A549 treated with AZD9567 at 1 μM for 4 hours (cell line): ENCODE data around the gene GPNMB. TPM values are rescaled to one million over a fixed set of nuclear protein-coding genes. Genes with fewer than 3 reads are reported as not detected.

Experiments used
- total RNA-seq: library from RNA; stranded (reverse); fragments of 200-300 nt; extraction: Qiagen RNA extraction; gene quantifications from 5 replicates; pipeline ENCODE4 v1.2.3, GENCODE V29; 2022; ENCODE audit not compliant: insufficient read depth

The GPNMB gene
- total RNA-seq, result 2.0 to 9.7 TPM (median 2.1 TPM) in 5 replicates

GRCh38 chr7:23246555-23246954 lies at the start of gene GPNMB:
GPNMB (plus strand) TSS chr7:23246775; CDS start chr7:23246858, 83 bp downstream.

GRCh38 chr7:23298885-23299769 lies 52.6 kb downstream of the GPNMB start, which contains the start of gene MALSU1:
MALSU1 (plus strand) TSS chr7:23299339; CDS start chr7:23299353, 14 bp downstream.

Other genes with a start within 250 kb of the GPNMB start
- 16.6 to 26.5 TPM (median 22.3 TPM) in 5 replicates for gene HYCC1, start 232.6 kb upstream of the GPNMB start, total RNA-seq
- gene KLHL7, start 141.0 kb upstream of the GPNMB start, total RNA-seq, result 22.3 to 28.2 TPM (median 25.9 TPM) in 5 replicates
- 27.2 to 53.4 TPM (median 30.3 TPM) in 5 replicates for gene NUP42, start 64.7 kb upstream of the GPNMB start, total RNA-seq
- gene MALSU1, start 52.6 kb downstream of the GPNMB start, total RNA-seq, result 54.8 to 104 TPM (median 95.0 TPM) in 5 replicates
- gene IGF2BP3, start 223.7 kb downstream of the GPNMB start, total RNA-seq, result 20.4 to 28.0 TPM (median 25.0 TPM) in 5 replicates